G401 (cell line): ENCODE data around the gene TRIM75. TPM values are rescaled to one million over a fixed set of nuclear protein-coding genes. Genes with fewer than 3 reads are reported as not detected.
"Not testable (repeated sequence)": the region's sequence is repeated elsewhere in the genome, so short reads cannot be mapped to it uniquely, and the experiment has no call there.

Source experiments
- DNase-seq: peaks from one replicate; pipeline ENCODE4 v3.0.0-alpha.2; 2015; ENCODE audit warnings: low spot score
- in situ Hi-C: cut with HindIII; loops from 2 replicates; pipeline ENCODE4 v1.10.0; 2016; ENCODE audit warnings: low sequenced_read_pairs, mixed read lengths
- total RNA-seq: library from RNA; depleted of rRNA; stranded (reverse); fragments of >200 nt; shearing (Covaris generic); gene quantifications from 2 replicates; pipeline ENCODE4 v1.2.3, GENCODE V29; 2014; rRNA removed

The TRIM75 gene
- not detected in 2 replicates for total RNA-seq

DNA sequence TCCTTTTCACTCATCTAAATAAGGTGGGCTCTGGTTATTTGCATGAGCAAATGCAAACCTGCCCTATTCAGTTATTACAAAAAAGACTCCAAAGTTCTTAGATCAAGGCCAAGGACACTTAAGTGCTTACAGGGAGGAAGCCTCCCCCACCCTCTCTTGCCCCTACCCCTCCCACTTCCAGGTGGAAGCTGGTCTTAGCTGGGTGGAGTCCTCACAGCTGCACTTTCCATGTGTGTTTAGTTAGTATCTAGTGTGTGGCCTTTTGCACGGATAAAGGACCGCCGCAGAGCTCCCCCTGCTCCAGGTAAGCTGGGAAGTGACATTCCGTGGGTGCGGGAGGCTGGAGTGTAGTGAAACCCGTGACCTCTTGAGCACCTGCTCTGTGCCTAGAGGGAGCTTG is at the start of gene TRIM75:
TSS of gene TRIM75 (plus strand) at position 222 of the 400 bp plus-strand sequence. CDS start 5,282 bp downstream, outside the sequence.
- in situ Hi-C loops: no loop called here
- no peak for DNase-seq

DNA sequence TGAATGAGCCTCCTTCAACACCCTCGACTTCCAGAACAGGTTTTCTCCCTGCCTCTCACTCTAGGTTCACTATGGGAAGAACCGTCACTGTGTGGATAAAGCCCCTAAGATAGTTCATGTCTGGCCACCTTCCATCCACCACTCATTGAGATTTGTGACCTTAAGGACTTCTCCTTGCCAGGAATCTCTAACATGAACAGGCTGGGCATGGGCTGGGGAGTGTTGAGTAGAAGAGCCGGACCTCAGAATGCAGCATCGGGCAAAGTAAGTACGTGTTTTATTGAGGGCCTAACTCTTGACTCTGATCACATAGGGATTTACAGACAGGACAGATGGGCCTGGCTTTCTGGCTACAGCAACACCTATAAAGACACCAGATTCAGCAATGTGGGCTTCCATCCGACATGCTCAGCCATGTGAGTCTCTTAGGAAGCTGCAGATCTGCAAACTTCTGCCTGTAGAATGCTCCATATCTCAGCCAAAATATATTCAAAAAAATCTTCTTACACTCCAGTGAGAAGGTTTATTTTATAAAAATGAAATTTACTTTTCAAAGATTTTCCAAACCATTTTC is 48.2 kb upstream of the TRIM75 start:
- in situ Hi-C loops: no loop called here
- no peak for DNase-seq

DNA sequence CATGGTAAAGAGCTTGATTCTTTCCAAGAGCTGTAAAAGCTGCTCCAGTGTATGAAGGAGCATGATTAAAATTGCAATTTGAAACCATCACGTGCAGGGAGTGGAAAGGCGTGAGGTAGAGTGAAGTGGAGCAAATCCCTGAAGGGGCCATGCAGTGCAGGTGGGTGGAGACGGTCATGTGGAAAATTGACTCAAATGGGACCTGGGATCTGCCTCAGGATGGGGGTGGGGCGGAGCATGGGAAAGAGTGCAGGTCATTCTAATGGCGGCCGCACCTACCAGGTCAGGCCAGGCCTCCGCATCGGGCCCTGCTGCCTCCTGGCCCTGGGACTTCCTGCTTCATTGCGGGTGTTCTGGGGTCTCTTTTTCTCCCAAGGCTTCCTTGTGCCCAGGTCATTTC is 47.2 kb upstream of the TRIM75 start:
- in situ Hi-C loops: no loop called here

DNA sequence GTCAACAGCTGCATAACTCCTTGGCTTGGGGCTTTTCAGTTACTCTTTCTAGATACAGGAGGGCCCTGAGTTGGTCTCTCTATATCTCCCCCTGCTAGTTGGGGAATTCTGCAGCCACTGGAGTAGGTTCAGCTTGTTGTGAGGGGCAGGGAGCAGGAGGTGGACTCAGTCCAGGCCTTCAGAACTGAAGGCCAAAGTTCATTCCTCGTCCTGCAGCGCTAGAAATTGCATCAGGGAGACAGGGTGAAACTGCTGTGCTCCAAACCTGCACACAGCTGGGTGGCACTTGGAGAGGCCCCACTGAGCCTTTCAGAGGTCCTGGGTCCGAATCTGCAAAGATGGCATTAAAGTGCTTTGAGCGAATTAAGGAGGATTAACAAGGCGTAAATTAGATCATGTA is 46.8 kb upstream of the TRIM75 start:
- in situ Hi-C loops: no loop called here
- DNase-seq: no peak

More for the DNA sequence above, 47.2 kb upstream of the TRIM75 start:
- no peak for DNase-seq

DNA sequence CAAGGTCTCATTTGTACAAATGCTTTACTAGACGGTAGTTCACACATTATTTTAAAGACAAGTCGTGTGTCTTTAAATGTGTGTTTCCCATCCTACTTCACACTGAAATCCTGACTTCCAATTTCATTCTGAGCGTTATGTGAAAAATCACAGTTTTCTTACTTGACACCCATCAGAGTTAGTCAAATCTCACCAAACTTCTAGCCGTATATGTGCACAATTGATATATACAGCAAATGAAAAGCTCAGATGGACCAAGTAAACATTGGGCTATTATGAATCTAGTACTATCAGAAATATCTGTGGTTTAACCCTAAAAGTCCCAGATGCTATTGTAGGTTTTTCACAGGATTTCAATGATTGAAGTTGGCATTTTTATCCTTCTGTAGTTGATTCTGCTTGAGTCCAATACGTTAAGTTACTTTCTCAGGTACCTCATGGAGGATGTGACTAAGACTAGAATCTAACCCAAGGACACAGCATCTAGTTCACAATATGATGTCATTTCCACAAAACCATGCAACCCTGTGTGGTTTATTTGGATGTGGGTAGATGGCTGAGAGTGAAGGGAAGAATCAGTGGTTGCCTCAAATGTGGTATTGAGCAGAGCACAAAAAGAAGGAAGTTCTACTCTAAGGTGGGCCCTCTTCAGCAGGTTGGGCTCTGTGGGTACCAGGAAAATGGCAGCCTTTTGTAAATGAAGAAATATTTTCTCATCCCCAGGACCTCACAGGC is 44.0 kb upstream of the TRIM75 start:
- in situ Hi-C loops: no loop called here
- DNase-seq: no peak

DNA sequence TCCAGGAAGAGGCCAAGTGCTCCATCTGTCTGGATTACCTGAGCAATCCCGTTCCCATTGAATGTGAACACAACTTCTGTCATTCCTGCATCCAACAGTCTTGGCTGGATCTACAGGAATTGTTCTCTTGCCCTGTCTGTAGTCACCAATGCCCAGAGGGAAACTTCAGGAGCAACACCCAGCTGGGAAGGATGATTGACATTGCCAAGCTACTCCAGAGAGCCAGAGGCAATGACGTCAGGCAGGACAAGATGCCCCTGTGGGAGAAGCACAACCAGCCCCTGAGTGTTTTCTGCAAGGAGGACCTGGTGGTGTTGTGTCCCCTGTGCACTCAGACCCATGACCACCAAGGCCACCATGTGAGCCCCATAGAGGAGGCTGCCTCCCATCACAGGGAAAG is 43.2 kb upstream of the TRIM75 start:
- no peak for DNase-seq
- in situ Hi-C loops: no loop called here

DNA sequence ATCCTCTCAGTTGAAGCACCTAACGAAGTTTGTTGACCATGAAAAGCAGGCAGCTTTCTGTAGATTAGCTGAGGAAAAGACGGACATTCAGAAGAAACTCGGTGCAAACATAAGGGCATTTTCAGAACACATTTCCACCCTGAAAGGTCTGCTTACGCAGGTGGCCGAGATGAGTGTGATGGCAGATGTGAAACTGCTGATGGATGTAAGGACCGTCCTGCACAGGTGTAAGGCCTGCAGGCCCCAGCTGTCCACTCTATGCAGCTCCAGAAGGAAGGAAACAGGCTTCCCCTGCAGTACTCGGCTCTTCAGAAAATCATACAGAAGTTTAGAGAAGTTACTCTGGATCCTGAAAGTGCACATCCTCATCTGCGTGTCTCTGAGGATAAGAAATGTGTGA is 42.7 kb upstream of the TRIM75 start:
- in situ Hi-C loops: no loop called here

DNA sequence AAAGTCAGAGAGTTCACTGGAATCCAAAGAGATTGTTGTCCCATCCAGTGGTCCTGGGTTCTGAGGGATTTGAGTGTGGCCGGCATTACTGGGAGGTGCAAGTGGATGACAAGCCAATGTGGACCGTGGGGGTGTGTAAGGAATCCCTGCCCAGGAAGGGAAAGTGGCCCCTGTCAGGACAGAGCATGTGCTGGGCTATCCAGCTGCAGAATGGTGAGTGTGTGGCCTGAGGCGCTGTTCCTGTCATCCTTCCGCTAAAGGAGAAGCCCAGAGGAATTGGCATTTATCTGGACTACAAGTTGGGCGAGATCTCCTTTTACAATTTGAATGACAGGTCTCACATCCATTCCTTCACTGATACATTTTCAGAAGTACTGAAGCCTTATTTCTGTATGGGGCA is 42.3 kb upstream of the TRIM75 start:
- DNase-seq: no peak
- in situ Hi-C loops: no loop called here

More for the DNA sequence above, 42.7 kb upstream of the TRIM75 start:
- DNase-seq: no peak

DNA sequence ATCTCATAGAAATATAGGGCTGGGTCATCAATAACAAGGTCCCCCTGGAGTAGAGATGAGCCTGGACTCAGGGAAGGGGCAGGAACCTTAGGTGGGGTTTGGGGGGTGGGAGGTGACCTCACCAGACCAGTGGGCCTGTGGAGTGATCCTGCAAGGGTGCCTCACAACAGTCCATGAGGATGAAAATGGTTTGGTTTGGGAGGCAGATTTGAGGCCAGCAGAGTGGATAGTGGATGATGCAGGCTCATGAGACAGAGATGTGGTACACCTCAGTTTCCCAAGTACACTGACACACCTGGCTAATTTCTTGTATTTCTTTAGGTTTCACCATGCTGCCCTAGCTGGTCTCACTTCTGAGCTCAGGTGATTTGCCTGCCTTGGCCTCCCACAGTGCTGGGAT is 40.0 kb upstream of the TRIM75 start:
- in situ Hi-C loops: no loop called here
- no peak for DNase-seq

DNA sequence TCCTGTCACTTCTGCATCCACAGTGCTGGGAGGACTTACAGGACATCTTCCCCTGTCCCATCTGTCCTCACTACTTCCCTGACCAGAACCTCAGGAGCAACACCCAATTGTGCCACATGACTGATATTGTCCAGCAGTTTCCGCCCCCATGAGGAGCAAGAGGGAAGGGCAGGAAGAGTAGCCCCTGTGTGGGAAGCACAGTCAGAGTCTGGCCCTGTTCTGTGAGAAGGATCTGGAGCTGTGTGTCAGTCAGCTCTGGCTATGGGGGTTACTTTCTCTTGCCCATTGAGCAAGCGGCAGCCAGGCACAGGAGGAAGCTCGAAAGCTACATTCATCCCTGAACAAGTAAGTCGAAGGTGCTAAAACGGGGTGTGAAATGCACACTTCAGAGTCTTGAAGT is 36.7 kb upstream of the TRIM75 start:
- DNase-seq: no peak
- in situ Hi-C loops: no loop called here

DNA sequence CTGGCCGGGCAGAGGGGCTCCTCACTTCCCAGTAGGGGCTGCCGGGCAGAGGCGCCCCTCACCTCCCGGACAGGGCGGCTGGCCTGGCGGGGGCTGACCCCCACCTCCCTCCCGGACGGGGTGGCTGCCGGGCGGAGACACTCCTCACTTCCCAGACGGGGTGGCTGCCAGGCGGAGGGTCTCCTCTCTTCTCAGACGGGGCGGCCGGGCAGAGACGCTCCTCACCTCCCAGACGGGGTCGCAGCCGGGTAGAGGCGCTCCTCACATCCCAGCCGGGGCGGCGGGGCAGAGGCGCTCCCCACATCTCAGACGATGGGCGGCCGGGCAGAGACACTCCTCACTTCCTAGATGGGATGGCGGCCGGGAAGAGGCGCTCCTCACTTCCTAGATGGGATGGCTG is 33.7 kb upstream of the TRIM75 start:
- in situ Hi-C loops, DNase-seq: not testable (repeated sequence)

DNA sequence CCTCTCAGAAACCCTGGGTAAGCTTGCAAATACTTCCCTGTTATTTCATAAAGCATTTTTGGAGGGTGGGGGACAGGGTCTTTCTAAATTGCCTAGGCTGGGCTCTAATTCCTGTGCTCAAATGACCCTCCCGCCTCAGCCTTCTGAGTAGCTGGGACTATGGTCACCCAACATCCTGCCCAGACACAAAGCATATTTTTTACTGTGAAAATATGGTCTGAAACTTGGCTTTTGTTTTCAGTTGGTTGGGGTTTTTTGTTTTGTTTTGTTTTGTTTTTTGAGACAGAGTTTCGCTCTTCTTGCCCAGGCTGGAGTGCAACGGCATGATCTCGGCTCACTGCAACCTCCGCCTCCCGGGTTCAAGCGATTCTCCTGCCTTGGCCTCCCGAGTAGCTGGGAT is 27.9 kb upstream of the TRIM75 start:
- in situ Hi-C loops, DNase-seq: not testable (repeated sequence)

DNA sequence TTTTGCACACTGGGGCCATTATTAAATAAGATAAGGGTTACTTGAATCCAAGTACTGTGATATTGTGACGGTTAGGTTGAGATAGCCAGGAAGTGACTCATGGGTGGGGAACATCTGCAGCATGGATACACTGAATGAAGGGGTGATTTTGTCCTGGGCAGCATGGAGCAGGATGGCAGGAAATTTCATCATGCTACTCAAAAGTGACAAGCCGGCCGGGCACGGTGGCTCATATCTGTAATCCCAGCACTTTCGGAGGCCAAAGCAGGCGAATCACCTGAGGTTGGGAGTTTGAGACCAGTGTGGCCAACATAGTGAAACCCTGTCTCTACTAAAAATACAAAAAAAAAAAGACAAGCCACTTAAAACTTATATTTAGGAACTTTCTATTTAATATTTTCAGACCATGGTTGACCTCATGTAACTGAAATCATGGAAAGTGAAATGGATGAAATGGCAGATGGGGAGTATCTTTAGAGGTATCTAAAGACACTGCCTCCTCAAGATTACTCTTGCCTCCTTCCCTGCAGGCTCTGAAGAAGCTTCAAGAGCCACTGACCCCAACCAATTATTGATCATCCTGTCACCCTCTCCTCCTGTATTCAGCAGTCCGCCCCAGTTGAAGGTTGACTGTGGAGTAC is 25.8 kb upstream of the TRIM75 start:
- in situ Hi-C loops: no loop called here
- no peak for DNase-seq

DNA sequence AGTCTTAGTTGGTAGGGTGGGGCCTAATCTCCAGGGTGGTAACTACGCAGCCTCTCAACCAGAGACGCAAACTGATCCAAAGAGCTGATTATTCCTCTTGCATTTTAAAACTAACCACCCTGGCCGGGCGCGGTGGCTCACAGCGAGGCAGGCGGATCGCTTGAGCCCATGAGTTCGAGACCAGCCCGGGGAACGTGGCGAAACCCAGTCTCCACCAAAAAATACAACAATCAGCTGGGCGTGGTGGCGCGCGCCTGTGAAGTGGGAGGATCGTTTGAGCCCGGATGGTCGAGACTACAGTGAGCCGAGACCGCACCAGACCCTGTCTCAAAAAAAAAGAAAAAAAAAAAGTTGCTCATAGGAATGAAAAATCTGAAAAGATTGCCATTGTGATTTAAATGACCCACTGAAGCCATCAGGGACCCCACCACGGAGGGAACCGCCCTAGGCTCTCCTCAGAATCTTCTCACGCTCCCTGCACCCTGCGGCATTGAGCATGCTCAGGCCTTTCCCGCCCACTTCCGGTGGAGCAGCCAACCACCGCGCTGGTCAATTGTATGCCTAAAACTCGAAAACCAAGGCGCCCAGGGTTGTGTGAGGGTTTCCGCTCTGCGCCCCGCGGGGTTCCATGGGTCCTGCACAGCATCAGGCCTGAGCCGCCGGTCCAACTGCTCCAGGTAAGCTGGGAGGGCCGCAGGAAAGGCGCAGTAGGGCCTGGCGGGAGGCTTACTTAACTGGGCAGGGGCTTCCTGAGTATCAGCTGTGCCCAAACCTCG is 22.0 kb upstream of the TRIM75 start, which contains the start of gene TRIM60:
TSS of gene TRIM60 (plus strand) at position 564 of the 776 bp plus-strand sequence. CDS start 8,074 bp downstream, outside the sequence.
- in situ Hi-C loops: no loop called here
- DNase-seq: no peak

DNA sequence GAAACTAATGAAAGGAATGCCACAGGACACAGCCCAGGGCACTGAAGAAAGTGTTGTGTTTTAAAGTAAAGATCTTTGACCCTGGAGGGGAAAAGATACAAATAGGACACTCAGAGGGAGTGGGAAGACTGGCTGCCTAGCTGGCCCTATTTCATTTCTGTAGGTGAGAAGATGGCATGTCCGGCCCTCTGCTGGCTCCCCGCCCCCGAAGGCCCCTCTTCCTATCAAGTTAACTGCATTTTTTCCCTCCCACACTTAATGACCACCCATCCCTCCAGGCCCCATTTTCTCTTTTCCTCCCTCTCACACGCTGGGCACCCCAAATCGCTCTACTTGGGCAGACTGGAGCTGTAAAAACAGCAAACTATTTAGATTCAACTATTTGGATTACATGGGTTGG is 5.5 kb upstream of the TRIM75 start:
- no peak for DNase-seq
- in situ Hi-C loops: no loop called here

DNA sequence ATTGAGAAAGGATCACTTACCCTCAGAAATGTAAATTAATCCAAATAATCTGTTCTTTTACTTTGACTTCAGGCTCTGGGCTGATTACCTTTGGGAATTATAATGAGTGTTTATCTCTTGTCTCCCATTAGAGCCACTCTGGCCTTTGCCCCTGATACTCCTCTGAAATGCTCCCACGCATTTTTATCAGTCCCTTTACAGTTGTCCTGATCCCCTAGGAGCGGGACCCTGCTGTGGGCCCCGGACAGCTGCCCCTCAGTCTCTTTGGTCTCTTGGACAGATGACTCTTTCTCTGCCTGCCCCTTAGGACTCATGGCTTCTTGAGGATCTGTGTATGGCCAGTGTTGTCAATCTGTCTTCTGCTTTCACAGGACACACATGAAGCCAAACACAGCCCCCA is 1.0 kb upstream of the TRIM75 start:
- in situ Hi-C loops: no loop called here
- no peak for DNase-seq

DNA sequence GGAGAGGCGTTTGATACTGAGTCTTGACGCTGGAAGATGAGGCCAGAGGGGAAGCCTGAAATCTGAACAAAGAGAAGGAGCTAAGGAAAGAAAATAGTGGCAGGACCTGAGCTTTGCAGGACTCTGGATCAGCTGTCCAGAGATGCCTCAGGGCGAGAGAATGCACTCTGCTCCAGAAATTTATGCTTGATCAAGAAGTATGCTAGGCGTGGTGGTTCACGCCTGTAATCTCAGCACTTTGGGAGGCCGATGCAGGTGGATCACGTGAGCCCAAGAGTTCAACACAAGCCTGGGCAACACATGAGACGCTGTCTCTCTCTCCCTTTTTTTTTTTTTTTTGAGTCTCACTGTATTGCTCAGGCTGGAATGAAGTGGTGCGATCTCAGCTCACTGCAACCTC is 1.9 kb downstream of the TRIM75 start:
- in situ Hi-C loops: no loop called here
- DNase-seq: no peak

DNA sequence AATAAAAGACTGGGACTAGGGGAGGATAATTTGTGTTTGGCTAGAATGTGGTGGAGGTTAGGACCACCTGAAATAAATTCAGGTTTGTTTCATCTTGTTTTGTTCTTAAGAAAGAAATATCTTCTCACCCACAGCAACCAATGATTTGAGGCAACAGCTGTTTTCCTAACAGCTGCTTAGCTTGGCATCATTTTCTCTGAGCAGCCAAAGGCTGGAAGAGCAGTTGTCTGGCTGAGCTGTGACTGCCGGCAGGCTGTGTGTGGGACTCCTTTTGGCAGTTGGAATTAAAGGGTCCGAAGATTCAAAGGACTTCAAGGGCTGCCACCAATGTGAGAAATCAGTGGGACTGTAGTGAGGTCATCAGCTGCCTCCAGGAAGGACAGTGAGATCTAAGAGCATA is 5.0 kb downstream of the TRIM75 start:
- in situ Hi-C loops: no loop called here
- no peak for DNase-seq

DNA sequence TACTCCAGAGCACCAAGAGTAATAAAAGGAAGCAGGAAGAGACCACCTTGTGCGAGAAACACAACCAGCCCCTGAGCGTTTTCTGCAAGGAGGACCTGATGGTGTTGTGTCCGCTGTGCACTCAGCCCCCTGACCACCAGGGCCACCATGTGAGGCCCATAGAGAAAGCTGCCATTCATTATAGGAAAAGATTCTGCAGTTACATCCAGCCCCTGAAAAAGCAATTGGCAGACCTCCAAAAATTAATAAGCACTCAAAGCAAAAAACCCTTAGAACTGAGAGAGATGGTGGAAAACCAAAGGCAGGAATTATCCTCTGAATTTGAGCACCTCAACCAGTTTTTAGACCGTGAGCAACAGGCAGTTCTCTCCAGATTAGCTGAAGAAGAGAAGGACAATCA is 5.7 kb downstream of the TRIM75 start:
- in situ Hi-C loops: no loop called here

DNA sequence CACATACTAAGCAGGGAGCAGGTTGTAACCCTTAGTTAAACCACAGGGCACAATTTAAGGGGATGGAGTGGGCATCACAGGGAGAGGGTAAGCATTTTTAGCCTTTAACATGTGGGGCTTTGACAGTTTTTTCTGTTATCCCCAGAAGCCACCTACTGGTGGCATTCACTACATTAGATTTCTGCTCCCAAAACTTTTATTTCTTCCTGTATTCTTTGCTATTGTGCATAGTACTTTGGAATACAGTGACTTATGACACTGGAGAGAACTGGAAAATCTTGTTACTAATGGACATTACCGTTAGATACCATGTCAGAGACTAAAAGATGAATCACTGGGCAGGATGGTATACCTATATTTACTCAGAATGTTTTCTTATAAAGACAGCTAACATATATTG is 7.3 kb downstream of the TRIM75 start:
- DNase-seq: no peak
- in situ Hi-C loops: no loop called here

More for the DNA sequence above, 5.7 kb downstream of the TRIM75 start:
- no peak for DNase-seq
